ENCODE results near the gene GALNT3. TPM values are rescaled to one million over a fixed set of nuclear protein-coding genes. Genes with fewer than 3 reads are reported as not detected.

GALNT3 gene
- total RNA-seq, 2 donors from 2014 or later = 6.7 to 7.7 TPM

DNA sequence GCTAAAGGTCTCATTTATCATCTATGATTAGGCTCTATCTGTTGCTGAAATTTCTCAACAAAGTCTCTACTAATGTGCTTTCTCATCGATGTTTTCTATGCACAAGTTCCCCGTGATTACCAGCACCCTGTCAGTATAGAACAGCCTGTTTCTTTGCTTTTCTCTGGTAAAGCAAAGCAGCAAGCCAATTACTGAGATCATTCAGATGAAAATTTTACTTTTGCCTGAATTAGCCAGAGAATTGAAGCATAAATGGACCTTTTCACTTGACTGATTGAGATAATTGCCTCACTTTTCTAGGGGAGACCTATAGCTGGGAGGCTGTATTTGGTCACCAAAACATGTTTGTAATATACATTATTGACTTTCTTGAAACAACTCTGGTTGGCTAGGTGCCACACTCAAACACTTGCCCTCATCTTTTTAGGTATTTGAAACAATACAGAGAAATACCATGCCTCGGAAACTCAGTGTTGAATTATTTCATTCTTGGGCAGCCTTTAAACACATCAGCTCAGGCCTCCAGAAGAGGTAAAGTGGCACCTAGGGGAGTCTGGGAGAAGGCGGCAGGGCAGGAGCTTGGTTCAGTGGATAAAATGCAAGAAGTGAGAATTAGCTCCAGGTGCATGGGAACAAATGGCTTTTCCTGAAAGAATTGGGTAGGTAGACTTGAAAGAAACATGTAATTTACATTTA, 96.2 kb downstream of the GALNT3 start:
- DNase-seq (no peak), ATAC-seq (no peak)
- no peak overlapping the region for H3K4me3 Mint-ChIP-seq
- H3K9me3 ChIP-seq (ENCODE audit: control insufficient read depth, low read length, poor library complexity, severe bottlenecking) = no peaks in the 10 kb centered on the region
- H3K27me3 Mint-ChIP-seq = peaks cover 33% of the 10 kb centered on the region
- H3K27ac Mint-ChIP-seq = no peak overlapping the region
- no peaks in the 10 kb centered on the region for H3K36me3 Mint-ChIP-seq (ENCODE audit: low read depth)
- H3K4me1 Mint-ChIP-seq = no peaks in the 10 kb centered on the region

Other genes starting within 250 kb of the GALNT3 start
- 10 to 100 TPM; 20.8 to 25.0 TPM for gene TTC21B, start 159.5 kb upstream of the GALNT3 start, total RNA-seq